ENCODE measurements around the gene ZNF76. TPM values are rescaled to one million over a fixed set of nuclear protein-coding genes. Genes with fewer than 3 reads are reported as not detected.

The ZNF76 gene
- total RNA-seq, 1 donor from 2014 or later, result 26.4 TPM

- no peak for TF ChIP-seq CTCF (IDR thresholded peaks at IDR 0.05; ENCODE audit: unreplicated experiment)
- H3K36me3 Mint-ChIP-seq (ENCODE audit: low read depth, unreplicated experiment), result peaks cover 4% of the 10 kb centered on the region
- no peaks in the 10 kb centered on the region for H3K9me3 Mint-ChIP-seq (ENCODE audit: unreplicated experiment)
- no peak overlapping the region for H3K4me3 Mint-ChIP-seq (ENCODE audit: unreplicated experiment)
- no peaks in the 10 kb centered on the region for H3K4me1 Mint-ChIP-seq (ENCODE audit: unreplicated experiment)
- H3K27ac Mint-ChIP-seq (ENCODE audit: unreplicated experiment), result no peak overlapping the region
- DNase-seq (ENCODE audit: low spot score), result no peak
- peaks cover 6% of the 10 kb centered on the region for H3K27me3 Mint-ChIP-seq (ENCODE audit: unreplicated experiment)
Measured at GRCh38 chr6:35228481-35228880, 31.1 kb upstream of the ZNF76 start.

GRCh38 chr6:35229304-35229703 is 30.2 kb upstream of the ZNF76 start:
- peaks cover 10% of the 10 kb centered on the region for H3K36me3 Mint-ChIP-seq (ENCODE audit: low read depth, unreplicated experiment)

GRCh38 chr6:35230498-35230897 is 29.0 kb upstream of the ZNF76 start:
- Mint-ChIP-seq H3K27me3 (ENCODE audit: unreplicated experiment) (peaks cover 5% of the 10 kb centered on the region), H3K9me3 (ENCODE audit: unreplicated experiment) (no peaks in the 10 kb centered on the region), H3K4me1 (ENCODE audit: unreplicated experiment) (no peaks in the 10 kb centered on the region), H3K27ac (ENCODE audit: unreplicated experiment) (no peak overlapping the region), H3K4me3 (ENCODE audit: unreplicated experiment) (no peak overlapping the region), H3K36me3 (ENCODE audit: low read depth, unreplicated experiment) (peaks cover 18% of the 10 kb centered on the region)
- TF ChIP-seq CTCF (IDR thresholded peaks at IDR 0.05; ENCODE audit: unreplicated experiment), result no peak
- DNase-seq (ENCODE audit: low spot score), result no peak

More at GRCh38 chr6:35229304-35229703, 30.2 kb upstream of the ZNF76 start:
- no peaks in the 10 kb centered on the region for H3K4me1 Mint-ChIP-seq (ENCODE audit: unreplicated experiment)
- no peak for DNase-seq (ENCODE audit: low spot score)
- TF ChIP-seq CTCF (IDR thresholded peaks at IDR 0.05; ENCODE audit: unreplicated experiment), result no peak
- H3K9me3 Mint-ChIP-seq (ENCODE audit: unreplicated experiment), result no peaks in the 10 kb centered on the region
- peaks cover 5% of the 10 kb centered on the region for H3K27me3 Mint-ChIP-seq (ENCODE audit: unreplicated experiment)
- no peak overlapping the region for H3K4me3 Mint-ChIP-seq (ENCODE audit: unreplicated experiment)
- H3K27ac Mint-ChIP-seq (ENCODE audit: unreplicated experiment), result no peak overlapping the region

GRCh38 chr6:35230950-35231349 is 28.6 kb upstream of the ZNF76 start:
- peaks cover 21% of the 10 kb centered on the region for H3K36me3 Mint-ChIP-seq (ENCODE audit: low read depth, unreplicated experiment)
- no peaks in the 10 kb centered on the region for H3K9me3 Mint-ChIP-seq (ENCODE audit: unreplicated experiment)
- H3K27ac Mint-ChIP-seq (ENCODE audit: unreplicated experiment), result no peak overlapping the region
- no peak overlapping the region for H3K4me3 Mint-ChIP-seq (ENCODE audit: unreplicated experiment)
- no peak for TF ChIP-seq CTCF (IDR thresholded peaks at IDR 0.05; ENCODE audit: unreplicated experiment)
- H3K4me1 Mint-ChIP-seq (ENCODE audit: unreplicated experiment), result no peaks in the 10 kb centered on the region
- peaks cover 4% of the 10 kb centered on the region for H3K27me3 Mint-ChIP-seq (ENCODE audit: unreplicated experiment)
- DNase-seq (ENCODE audit: low spot score), result no peak

GRCh38 chr6:35231563-35231962 is 28.0 kb upstream of the ZNF76 start:
- no peak for TF ChIP-seq CTCF (IDR thresholded peaks at IDR 0.05; ENCODE audit: unreplicated experiment)
- no peak for DNase-seq (ENCODE audit: low spot score)
- H3K27ac Mint-ChIP-seq (ENCODE audit: unreplicated experiment), result no peak overlapping the region
- H3K9me3 Mint-ChIP-seq (ENCODE audit: unreplicated experiment), result no peaks in the 10 kb centered on the region
- H3K27me3 Mint-ChIP-seq (ENCODE audit: unreplicated experiment), result peaks cover 2% of the 10 kb centered on the region
- no peaks in the 10 kb centered on the region for H3K4me1 Mint-ChIP-seq (ENCODE audit: unreplicated experiment)
- no peak overlapping the region for H3K4me3 Mint-ChIP-seq (ENCODE audit: unreplicated experiment)
- H3K36me3 Mint-ChIP-seq (ENCODE audit: low read depth, unreplicated experiment), result peaks cover 25% of the 10 kb centered on the region
